ENCODE data around the gene PRICKLE1.

Gene PRICKLE1

GRCh38 chr12:42410340-42410739 is 179.2 kb downstream of the PRICKLE1 start:
- Histone ChIP-seq H3K4me3 (replicated peaks; ENCODE audit: insufficient read depth, low read length) (no peak overlapping the region), H3K27me3 (ENCODE audit: insufficient read depth, poor library complexity, severe bottlenecking) (no peaks in the 10 kb centered on the region), H3K27ac (replicated peaks) (no peak overlapping the region)
- no peak for DNase-seq (ENCODE audit: low read depth in 1 of 2, low spot score in 1 of 2)
- TF ChIP-seq, protein P1, sequence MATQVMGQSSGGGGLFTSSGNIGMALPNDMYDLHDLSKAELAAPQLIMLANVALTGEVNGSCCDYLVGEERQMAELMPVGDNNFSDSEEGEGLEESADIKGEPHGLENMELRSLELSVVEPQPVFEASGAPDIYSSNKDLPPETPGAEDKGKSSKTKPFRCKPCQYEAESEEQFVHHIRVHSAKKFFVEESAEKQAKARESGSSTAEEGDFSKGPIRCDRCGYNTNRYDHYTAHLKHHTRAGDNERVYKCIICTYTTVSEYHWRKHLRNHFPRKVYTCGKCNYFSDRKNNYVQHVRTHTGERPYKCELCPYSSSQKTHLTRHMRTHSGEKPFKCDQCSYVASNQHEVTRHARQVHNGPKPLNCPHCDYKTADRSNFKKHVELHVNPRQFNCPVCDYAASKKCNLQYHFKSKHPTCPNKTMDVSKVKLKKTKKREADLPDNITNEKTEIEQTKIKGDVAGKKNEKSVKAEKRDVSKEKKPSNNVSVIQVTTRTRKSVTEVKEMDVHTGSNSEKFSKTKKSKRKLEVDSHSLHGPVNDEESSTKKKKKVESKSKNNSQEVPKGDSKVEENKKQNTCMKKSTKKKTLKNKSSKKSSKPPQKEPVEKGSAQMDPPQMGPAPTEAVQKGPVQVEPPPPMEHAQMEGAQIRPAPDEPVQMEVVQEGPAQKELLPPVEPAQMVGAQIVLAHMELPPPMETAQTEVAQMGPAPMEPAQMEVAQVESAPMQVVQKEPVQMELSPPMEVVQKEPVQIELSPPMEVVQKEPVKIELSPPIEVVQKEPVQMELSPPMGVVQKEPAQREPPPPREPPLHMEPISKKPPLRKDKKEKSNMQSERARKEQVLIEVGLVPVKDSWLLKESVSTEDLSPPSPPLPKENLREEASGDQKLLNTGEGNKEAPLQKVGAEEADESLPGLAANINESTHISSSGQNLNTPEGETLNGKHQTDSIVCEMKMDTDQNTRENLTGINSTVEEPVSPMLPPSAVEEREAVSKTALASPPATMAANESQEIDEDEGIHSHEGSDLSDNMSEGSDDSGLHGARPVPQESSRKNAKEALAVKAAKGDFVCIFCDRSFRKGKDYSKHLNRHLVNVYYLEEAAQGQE (IDR thresholded peaks at IDR 0.05; ENCODE audit: insufficient replicate concordance, low read depth), result no peak
- no peak for TF ChIP-seq CTCF (IDR thresholded peaks at IDR 0.05; ENCODE audit: insufficient read depth, low read length)
- no peak for TF ChIP-seq POLR2AphosphoS5 (IDR thresholded peaks at IDR 0.05; ENCODE audit: low read depth)
- no peak for TF ChIP-seq GABPA (IDR thresholded peaks at IDR 0.05; ENCODE audit: low read depth)
- TF ChIP-seq SPI1 (IDR thresholded peaks at IDR 0.05; ENCODE audit: borderline replicate concordance, low read depth), result no peak

- no peak overlapping the region for H3K27ac ChIP-seq (replicated peaks)
- no peak overlapping the region for H3K4me3 ChIP-seq (replicated peaks; ENCODE audit: insufficient read depth, low read length)
- H3K27me3 ChIP-seq (ENCODE audit: insufficient read depth, poor library complexity, severe bottlenecking), result no peaks in the 10 kb centered on the region
These were observed 180.1 kb downstream of the PRICKLE1 start for GRCh38 chr12:42409471-42409870.

GRCh38 chr12:42407306-42407705 is 182.2 kb downstream of the PRICKLE1 start:
- no peak overlapping the region for H3K4me3 ChIP-seq (replicated peaks; ENCODE audit: insufficient read depth, low read length)
- no peak overlapping the region for H3K27ac ChIP-seq (replicated peaks)
- no peak for TF ChIP-seq SPI1 (IDR thresholded peaks at IDR 0.05; ENCODE audit: borderline replicate concordance, low read depth)
- no peaks in the 10 kb centered on the region for H3K27me3 ChIP-seq (ENCODE audit: insufficient read depth, poor library complexity, severe bottlenecking)
- DNase-seq (ENCODE audit: low read depth in 1 of 2, low spot score in 1 of 2), result no peak

More at GRCh38 chr12:42409471-42409870, 180.1 kb downstream of the PRICKLE1 start:
- TF ChIP-seq CTCF (IDR thresholded peaks at IDR 0.05; ENCODE audit: insufficient read depth, low read length), result no peak
- TF ChIP-seq, protein P1 (IDR thresholded peaks at IDR 0.05; ENCODE audit: insufficient replicate concordance, low read depth), result no peak
- no peak for TF ChIP-seq SPI1 (IDR thresholded peaks at IDR 0.05; ENCODE audit: borderline replicate concordance, low read depth)
- TF ChIP-seq GABPA (IDR thresholded peaks at IDR 0.05; ENCODE audit: low read depth), result no peak
- TF ChIP-seq POLR2AphosphoS5 (IDR thresholded peaks at IDR 0.05; ENCODE audit: low read depth), result no peak
- DNase-seq (ENCODE audit: low read depth in 1 of 2, low spot score in 1 of 2), result no peak

All from HL-60 (cell line).